K562 (cell line): Measurements from ENCODE around the gene ZNF837. TPM values are rescaled to one million over a fixed set of nuclear protein-coding genes. Genes with fewer than 3 reads are reported as not detected.

ENCODE experiments used
- BDP1 ChIP-seq: IDR thresholded peaks from 3 replicates; pipeline ENCODE4 v1.6.1; 2011; ENCODE audit not compliant: insufficient read length, insufficient read depth
- BRCA1 ChIP-seq, 2 experiments: fragments of 450-650 bp in 1 of 2; sonication (generic) in 1 of 2; formaldehyde crosslinking in 1 of 2; IDR thresholded peaks; 2 replicates each; pipeline versions ENCODE4 v1.5.0 to v1.6.1; 2017 to 2020; ENCODE audit warnings: mild to moderate bottlenecking in 1 of 2, missing genetic modification reagents in 1 of 2
- ELK1 ChIP-seq: sonication (generic); formaldehyde crosslinking; IDR thresholded peaks from 2 replicates; pipeline ENCODE4 v1.8.1; 2022; ENCODE audit warnings: missing genetic modification reagents
- L3MBTL2 ChIP-seq: fragments of 450-650 bp; IDR thresholded peaks from 2 replicates; pipeline ENCODE4 v1.6.1; 2016; ENCODE audit warnings: mild to moderate bottlenecking, moderate library complexity
- NCOA2 ChIP-seq, 2 experiments: fragments of 450-650 bp; IDR thresholded peaks; 2 replicates each; pipeline ENCODE4 v1.6.1; 2018; ENCODE audit warnings: mild to moderate bottlenecking in 2 of 2, moderate library complexity in 1 of 2; ENCODE audit not compliant: partially characterized antibody in 2 of 2
- NUFIP1 ChIP-seq: fragments of 450-650 bp; IDR thresholded peaks from 2 replicates; pipeline ENCODE4 v1.6.1; 2018; ENCODE audit not compliant: partially characterized antibody
- SMAD2 ChIP-seq: fragments of 150-350 bp; IDR thresholded peaks from 2 replicates; pipeline ENCODE4 v1.6.1; 2014; ENCODE audit warnings: low read depth, mild to moderate bottlenecking, low read length
- SMAD3 ChIP-seq: fragments of 450-650 bp; formaldehyde crosslinking; conservative IDR thresholded peaks from 2 replicates; pipeline ENCODE4 v1.4.0; 2020; ENCODE audit warnings: mild to moderate bottlenecking
- ZC3H11A ChIP-seq: IDR thresholded peaks from 2 replicates; pipeline ENCODE4 v1.6.1; 2012; ENCODE audit warnings: low read depth, low read length, improper control_type of control experiment
- ZKSCAN3 ChIP-seq: fragments of 250-450 bp; sonication (Bioruptor Pico); IDR thresholded peaks from 2 replicates; pipeline ENCODE4 v1.4.0; 2020
- ZNF134 ChIP-seq: fragments of 250-450 bp; sonication (Bioruptor Pico); conservative IDR thresholded peaks from 2 replicates; pipeline ENCODE4 v1.4.0; 2020
- ZNF140 ChIP-seq: fragments of 250-450 bp; sonication (Bioruptor Pico); IDR thresholded peaks from 2 replicates; pipeline ENCODE4 v1.8.0; 2021; ENCODE audit warnings: moderate library complexity, mild to moderate bottlenecking, inconsistent platforms
- polyA plus RNA-seq, 8 experiments: library from polyadenylated mRNA; depleted of rRNA in 4 of 8; stranded (reverse) in 5 of 8; unstranded in 3 of 8; fragments of >200 nt; fragmentation: Nextera tagmentation in 2 of 8; fragmentation: Illumina TruSeq in 1 of 8; extraction: Ambion mirVana in 2 of 8; extraction: Trizol in 1 of 8; gene quantifications; 2 replicates each; pipeline versions ENCODE4 v1.2.1 to v1.2.3, GENCODE V29; 2011 to 2014; ENCODE audit warnings: inconsistent platforms in 1 of 8, missing spikeins in 1 of 8
- total RNA-seq, 7 experiments: library from RNA; depleted of rRNA in 6 of 7; stranded (reverse); fragments of >200 nt in 6 of 7; fragmentation: Illumina TruSeq in 2 of 7; extraction: Trizol in 2 of 7; gene quantifications; 2 replicates each; pipeline versions ENCODE4 v1.2.1 to v1.2.3, GENCODE V29; 2011 to 2021; ENCODE audit warnings: low replicate concordance in 1 of 7
- TF ChIP-seq, protein P1 (sequence below): fragments of 450-650 bp; IDR thresholded peaks from 2 replicates; pipeline ENCODE4 v1.6.1; 2017; ENCODE audit warnings: antibody characterized with exemption, mild to moderate bottlenecking
- TF ChIP-seq, protein P2 (sequence below): sonication (generic); formaldehyde crosslinking; IDR thresholded peaks from 2 replicates; pipeline ENCODE4 v1.8.0; 2022; ENCODE audit warnings: mild to moderate bottlenecking, missing genetic modification reagents, borderline replicate concordance
- TF ChIP-seq, protein P3 (sequence below), 2 experiments: fragments of 150-350 bp in 1 of 2; IDR thresholded peaks; 2 replicates each; pipeline ENCODE4 v1.6.1; 2012 to 2016; ENCODE audit warnings: low read depth in 2 of 2, low read length in 2 of 2, mild to moderate bottlenecking in 1 of 2, moderate library complexity in 1 of 2

ZNF837 gene
- total and polyA plus RNA-seq, 9 of the 15 experiments (the other 6 are each of a cell fraction or from before 2014, with no cell fraction given): 0.11 to 2.1 (median 0.57) TPM; not detected in 4

GRCh38 chr19:58380662-58381459 lies at the start of gene ZNF837 (continued):
- TF ChIP-seq ELK1 (CRISPR knock-in tag) (no peak), ZNF134 (no peak), L3MBTL2 (peak; percentile 93), SMAD2 (no peak), BDP1 (no peak), NUFIP1 (no peak), ZNF140 (CRISPR knock-in tag) (no peak), ZKSCAN3 (CRISPR knock-in tag) (no peak), SMAD3 (CRISPR knock-in tag) (no peak), ZC3H11A (peak; percentile 96), BRCA1 (IDR thresholded peaks at IDR 0.05) (no peak), BRCA1 (CRISPR knock-in tag; IDR thresholded peaks at IDR 0.05) (no peak), NCOA2 (IDR thresholded peaks at IDR 0.05; ENCODE audit: partially characterized antibody in 2 of 2) (no peak)
- TF ChIP-seq, protein P1, sequence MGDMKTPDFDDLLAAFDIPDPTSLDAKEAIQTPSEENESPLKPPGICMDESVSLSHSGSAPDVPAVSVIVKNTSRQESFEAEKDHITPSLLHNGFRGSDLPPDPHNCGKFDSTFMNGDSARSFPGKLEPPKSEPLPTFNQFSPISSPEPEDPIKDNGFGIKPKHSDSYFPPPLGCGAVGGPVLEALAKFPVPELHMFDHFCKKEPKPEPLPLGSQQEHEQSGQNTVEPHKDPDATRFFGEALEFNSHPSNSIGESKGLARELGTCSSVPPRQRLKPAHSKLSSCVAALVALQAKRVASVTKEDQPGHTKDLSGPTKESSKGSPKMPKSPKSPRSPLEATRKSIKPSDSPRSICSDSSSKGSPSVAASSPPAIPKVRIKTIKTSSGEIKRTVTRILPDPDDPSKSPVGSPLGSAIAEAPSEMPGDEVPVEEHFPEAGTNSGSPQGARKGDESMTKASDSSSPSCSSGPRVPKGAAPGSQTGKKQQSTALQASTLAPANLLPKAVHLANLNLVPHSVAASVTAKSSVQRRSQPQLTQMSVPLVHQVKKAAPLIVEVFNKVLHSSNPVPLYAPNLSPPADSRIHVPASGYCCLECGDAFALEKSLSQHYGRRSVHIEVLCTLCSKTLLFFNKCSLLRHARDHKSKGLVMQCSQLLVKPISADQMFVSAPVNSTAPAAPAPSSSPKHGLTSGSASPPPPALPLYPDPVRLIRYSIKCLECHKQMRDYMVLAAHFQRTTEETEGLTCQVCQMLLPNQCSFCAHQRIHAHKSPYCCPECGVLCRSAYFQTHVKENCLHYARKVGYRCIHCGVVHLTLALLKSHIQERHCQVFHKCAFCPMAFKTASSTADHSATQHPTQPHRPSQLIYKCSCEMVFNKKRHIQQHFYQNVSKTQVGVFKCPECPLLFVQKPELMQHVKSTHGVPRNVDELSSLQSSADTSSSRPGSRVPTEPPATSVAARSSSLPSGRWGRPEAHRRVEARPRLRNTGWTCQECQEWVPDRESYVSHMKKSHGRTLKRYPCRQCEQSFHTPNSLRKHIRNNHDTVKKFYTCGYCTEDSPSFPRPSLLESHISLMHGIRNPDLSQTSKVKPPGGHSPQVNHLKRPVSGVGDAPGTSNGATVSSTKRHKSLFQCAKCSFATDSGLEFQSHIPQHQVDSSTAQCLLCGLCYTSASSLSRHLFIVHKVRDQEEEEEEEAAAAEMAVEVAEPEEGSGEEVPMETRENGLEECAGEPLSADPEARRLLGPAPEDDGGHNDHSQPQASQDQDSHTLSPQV: peak; percentile 50; the same call in 1 of the 2 replicates
- TF ChIP-seq, protein P2, sequence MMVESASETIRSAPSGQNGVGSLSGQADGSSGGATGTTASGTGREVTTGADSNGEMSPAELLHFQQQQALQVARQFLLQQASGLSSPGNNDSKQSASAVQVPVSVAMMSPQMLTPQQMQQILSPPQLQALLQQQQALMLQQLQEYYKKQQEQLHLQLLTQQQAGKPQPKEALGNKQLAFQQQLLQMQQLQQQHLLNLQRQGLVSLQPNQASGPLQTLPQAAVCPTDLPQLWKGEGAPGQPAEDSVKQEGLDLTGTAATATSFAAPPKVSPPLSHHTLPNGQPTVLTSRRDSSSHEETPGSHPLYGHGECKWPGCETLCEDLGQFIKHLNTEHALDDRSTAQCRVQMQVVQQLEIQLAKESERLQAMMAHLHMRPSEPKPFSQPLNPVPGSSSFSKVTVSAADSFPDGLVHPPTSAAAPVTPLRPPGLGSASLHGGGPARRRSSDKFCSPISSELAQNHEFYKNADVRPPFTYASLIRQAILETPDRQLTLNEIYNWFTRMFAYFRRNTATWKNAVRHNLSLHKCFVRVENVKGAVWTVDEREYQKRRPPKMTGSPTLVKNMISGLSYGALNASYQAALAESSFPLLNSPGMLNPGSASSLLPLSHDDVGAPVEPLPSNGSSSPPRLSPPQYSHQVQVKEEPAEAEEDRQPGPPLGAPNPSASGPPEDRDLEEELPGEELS (CRISPR knock-in tag): no peak
- TF ChIP-seq, protein P3, sequence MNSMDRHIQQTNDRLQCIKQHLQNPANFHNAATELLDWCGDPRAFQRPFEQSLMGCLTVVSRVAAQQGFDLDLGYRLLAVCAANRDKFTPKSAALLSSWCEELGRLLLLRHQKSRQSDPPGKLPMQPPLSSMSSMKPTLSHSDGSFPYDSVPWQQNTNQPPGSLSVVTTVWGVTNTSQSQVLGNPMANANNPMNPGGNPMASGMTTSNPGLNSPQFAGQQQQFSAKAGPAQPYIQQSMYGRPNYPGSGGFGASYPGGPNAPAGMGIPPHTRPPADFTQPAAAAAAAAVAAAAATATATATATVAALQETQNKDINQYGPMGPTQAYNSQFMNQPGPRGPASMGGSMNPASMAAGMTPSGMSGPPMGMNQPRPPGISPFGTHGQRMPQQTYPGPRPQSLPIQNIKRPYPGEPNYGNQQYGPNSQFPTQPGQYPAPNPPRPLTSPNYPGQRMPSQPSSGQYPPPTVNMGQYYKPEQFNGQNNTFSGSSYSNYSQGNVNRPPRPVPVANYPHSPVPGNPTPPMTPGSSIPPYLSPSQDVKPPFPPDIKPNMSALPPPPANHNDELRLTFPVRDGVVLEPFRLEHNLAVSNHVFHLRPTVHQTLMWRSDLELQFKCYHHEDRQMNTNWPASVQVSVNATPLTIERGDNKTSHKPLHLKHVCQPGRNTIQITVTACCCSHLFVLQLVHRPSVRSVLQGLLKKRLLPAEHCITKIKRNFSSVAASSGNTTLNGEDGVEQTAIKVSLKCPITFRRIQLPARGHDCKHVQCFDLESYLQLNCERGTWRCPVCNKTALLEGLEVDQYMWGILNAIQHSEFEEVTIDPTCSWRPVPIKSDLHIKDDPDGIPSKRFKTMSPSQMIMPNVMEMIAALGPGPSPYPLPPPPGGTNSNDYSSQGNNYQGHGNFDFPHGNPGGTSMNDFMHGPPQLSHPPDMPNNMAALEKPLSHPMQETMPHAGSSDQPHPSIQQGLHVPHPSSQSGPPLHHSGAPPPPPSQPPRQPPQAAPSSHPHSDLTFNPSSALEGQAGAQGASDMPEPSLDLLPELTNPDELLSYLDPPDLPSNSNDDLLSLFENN (IDR thresholded peaks at IDR 0.05; ENCODE audit: low read depth in 2 of 2, low read length in 2 of 2): no peak
